Keratinocyte (primary cell): ENCODE results near the gene MTCL1.

ENCODE experiments used
- CTCF ChIP-seq, 3 experiments: IDR thresholded peaks in 1 of 3; conservative IDR thresholded peaks in 1 of 3; optimal IDR thresholded peaks in 1 of 3; 2 replicates in 2 of 3; 3 replicates in 1 of 3; pipeline versions ENCODE3 to v1.5.1; 2011; ENCODE audit warnings: low read length in 3 of 3, mild to moderate bottlenecking in 3 of 3, moderate library complexity in 2 of 3, control low read depth in 1 of 3, inconsistent platforms in 1 of 3; ENCODE audit not compliant: insufficient read depth in 2 of 3; ENCODE audit errors: extremely low read depth in 1 of 3
- EZH2 ChIP-seq: IDR thresholded peaks from one replicate; pipeline ENCODE4 v1.6.1; 2012; ENCODE audit warnings: inconsistent platforms, mild to moderate bottlenecking, low read length, moderate library complexity

GRCh38 chr18:8818982-8819381 lies 113.6 kb downstream of the MTCL1 start:
- no peak for TF ChIP-seq EZH2
- no peak for TF ChIP-seq CTCF (optimal IDR thresholded peaks at IDR 0.05 in 1 of 3, IDR thresholded peaks at IDR 0.05 in 1 of 3, conservative IDR thresholded peaks at IDR 0.05 in 1 of 3; ENCODE audit: extremely low read depth in 1 of 3, insufficient read depth in 2 of 3, low read length in 3 of 3)
